ENCODE results near the gene AP5S1. TPM values are rescaled to one million over a fixed set of nuclear protein-coding genes. Genes with fewer than 3 reads are reported as not detected.

The AP5S1 gene
- total and polyA plus RNA-seq, 9 of the 15 experiments (the other 6 are each of a cell fraction or from before 2014, with no cell fraction given) = 2.6 to 8.8 (median 4.4) TPM

DNA sequence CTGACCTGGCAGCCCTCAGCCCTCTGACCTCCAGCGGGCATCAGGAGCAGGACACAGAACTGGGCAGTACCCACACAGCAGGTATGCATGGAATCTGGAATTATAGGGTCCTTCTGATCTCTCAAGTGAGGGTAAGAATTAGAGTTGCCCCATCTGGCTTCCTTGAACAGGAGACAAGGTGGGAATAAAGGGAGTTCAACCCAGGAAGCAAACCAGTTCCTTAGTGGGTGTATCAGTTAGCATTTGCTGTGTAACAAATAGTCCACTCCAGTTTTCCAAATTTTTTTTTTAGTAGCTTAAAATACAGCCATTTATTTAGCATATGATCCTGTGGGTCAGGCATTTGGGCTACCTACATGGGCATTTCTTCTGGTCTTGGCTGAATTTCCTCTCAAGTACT lies 42.0 kb downstream of the AP5S1 start (continued):
- TF ChIP-seq ADNP (tag; IDR thresholded peaks at IDR 0.05) = peak; percentile 54; the same call in 1 of the 2 replicates
- no peak for TF ChIP-seq MECOM (CRISPR knock-in tag; IDR thresholded peaks at IDR 0.05)
- TF ChIP-seq FOXP1 (CRISPR knock-in tag; IDR thresholded peaks at IDR 0.05) = no peak
- no peak for TF ChIP-seq BCL6 (CRISPR knock-in tag; IDR thresholded peaks at IDR 0.05)
- no peak for TF ChIP-seq CBX1 (IDR thresholded peaks at IDR 0.05; ENCODE audit: low read depth)
- TF ChIP-seq ZNF764 (CRISPR knock-in tag; IDR thresholded peaks at IDR 0.05; ENCODE audit: low read depth) = no peak

GRCh38 chr20:3863317-3863716 lies 43.0 kb downstream of the AP5S1 start:
- ChIA-PET CTCF (ENCODE audit: low intra/inter-chr PET ratio) (no interaction called here), POLR2A (no interaction called here)
- intact Hi-C loops (cut with micrococcal nuclease) = no loop called here
- in situ Hi-C loops (cut with MboI) = no loop called here
- peaks cover 68% of the 10 kb centered on the region for H3K36me3 ChIP-seq (ENCODE audit: control insufficient read depth, insufficient read depth, low read length)
- H3K9me1 ChIP-seq (ENCODE audit: control insufficient read depth, insufficient read depth, low read length) = peaks cover 2% of the 10 kb centered on the region
- BruUV-seq (replicated peaks) = no TSS peak
- H3K9me3 ChIP-seq (replicated peaks; ENCODE audit: control insufficient read depth, insufficient read depth, low read depth, low read length) = peaks cover 4% of the 10 kb centered on the region; the same call in 1 of the 2 replicates
- peaks cover 0 to 3% of the 10 kb centered on the region in 2 experiments; a peak in 2 of 5 replicates for H3K4me1 ChIP-seq (replicated peaks in 1 of 2; ENCODE audit: control insufficient read depth in 2 of 2, insufficient read depth in 2 of 2, low read length in 2 of 2)
- H3K27ac ChIP-seq (ENCODE audit: extremely low read depth, low read depth, low read length) = no peak overlapping the region
- no peaks in the 10 kb centered on the region; a peak in 1 of 5 replicates for H3K27me3 ChIP-seq (ENCODE audit: control insufficient read depth in 2 of 2, insufficient read depth in 2 of 2, low read length in 2 of 2)
- H2AFZ ChIP-seq (ENCODE audit: low read depth, low read length) = no peak overlapping the region
- H3K79me2 ChIP-seq (ENCODE audit: control insufficient read depth, insufficient read depth, low read length) = no peaks in the 10 kb centered on the region
- FAIRE-seq (no peak), ATAC-seq (no peak), DNase-seq (ENCODE audit: extremely low read depth in 1 of 4, low spot score in 3 of 4) (no peak)
- no peak overlapping the region for H3K4me3 ChIP-seq
- no peak overlapping the region for H3K9ac ChIP-seq (ENCODE audit: insufficient read depth in 1 of 2, low read depth in 2 of 2, low read length in 2 of 2)
- 94% methylated on average over 7 of the region's 7 CpGs for WGBS (ENCODE audit: insufficient coverage, low coverage, missing lambda C conversion rate)
- no peak overlapping the region for H3K4me2 ChIP-seq (ENCODE audit: insufficient read depth, low read length)
- no peaks in the 10 kb centered on the region for H4K20me1 ChIP-seq (replicated peaks; ENCODE audit: control insufficient read depth, insufficient read depth, low read length)
- TF ChIP-seq SIX5 (IDR thresholded peaks at IDR 0.05; ENCODE audit: borderline replicate concordance in 1 of 2, insufficient read depth in 1 of 2, low read depth in 1 of 2, low read length in 2 of 2) = no peak
- no peak for TF ChIP-seq TEAD4 (IDR thresholded peaks at IDR 0.05; ENCODE audit: low read length)
- TF ChIP-seq TEAD4 (CRISPR knock-in tag; IDR thresholded peaks at IDR 0.05; ENCODE audit: borderline replicate concordance) = no peak
- TF ChIP-seq, protein P1, sequence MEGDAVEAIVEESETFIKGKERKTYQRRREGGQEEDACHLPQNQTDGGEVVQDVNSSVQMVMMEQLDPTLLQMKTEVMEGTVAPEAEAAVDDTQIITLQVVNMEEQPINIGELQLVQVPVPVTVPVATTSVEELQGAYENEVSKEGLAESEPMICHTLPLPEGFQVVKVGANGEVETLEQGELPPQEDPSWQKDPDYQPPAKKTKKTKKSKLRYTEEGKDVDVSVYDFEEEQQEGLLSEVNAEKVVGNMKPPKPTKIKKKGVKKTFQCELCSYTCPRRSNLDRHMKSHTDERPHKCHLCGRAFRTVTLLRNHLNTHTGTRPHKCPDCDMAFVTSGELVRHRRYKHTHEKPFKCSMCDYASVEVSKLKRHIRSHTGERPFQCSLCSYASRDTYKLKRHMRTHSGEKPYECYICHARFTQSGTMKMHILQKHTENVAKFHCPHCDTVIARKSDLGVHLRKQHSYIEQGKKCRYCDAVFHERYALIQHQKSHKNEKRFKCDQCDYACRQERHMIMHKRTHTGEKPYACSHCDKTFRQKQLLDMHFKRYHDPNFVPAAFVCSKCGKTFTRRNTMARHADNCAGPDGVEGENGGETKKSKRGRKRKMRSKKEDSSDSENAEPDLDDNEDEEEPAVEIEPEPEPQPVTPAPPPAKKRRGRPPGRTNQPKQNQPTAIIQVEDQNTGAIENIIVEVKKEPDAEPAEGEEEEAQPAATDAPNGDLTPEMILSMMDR (IDR thresholded peaks at IDR 0.05 in 2 of 3, conservative IDR thresholded peaks at IDR 0.05 in 1 of 3; ENCODE audit: insufficient read depth in 2 of 3, low read depth in 1 of 3, low read length in 3 of 3) = no peak
- no peak for TF ChIP-seq MYBL2 (IDR thresholded peaks at IDR 0.05; ENCODE audit: low read depth)
- TF ChIP-seq MYBL2 (CRISPR knock-in tag; IDR thresholded peaks at IDR 0.05; ENCODE audit: borderline replicate concordance) = no peak
- no peak for TF ChIP-seq CREB5 (CRISPR knock-in tag; IDR thresholded peaks at IDR 0.05)
- no peak for TF ChIP-seq ARID2 (IDR thresholded peaks at IDR 0.05)
- TF ChIP-seq, protein P2, sequence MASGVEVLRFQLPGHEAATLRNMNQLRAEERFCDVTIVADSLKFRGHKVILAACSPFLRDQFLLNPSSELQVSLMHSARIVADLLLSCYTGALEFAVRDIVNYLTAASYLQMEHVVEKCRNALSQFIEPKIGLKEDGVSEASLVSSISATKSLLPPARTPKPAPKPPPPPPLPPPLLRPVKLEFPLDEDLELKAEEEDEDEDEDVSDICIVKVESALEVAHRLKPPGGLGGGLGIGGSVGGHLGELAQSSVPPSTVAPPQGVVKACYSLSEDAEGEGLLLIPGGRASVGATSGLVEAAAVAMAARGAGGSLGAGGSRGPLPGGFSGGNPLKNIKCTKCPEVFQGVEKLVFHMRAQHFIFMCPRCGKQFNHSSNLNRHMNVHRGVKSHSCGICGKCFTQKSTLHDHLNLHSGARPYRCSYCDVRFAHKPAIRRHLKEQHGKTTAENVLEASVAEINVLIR (CRISPR knock-in tag; IDR thresholded peaks at IDR 0.05) = no peak
- no peak for TF ChIP-seq ZNF444 (CRISPR knock-in tag; IDR thresholded peaks at IDR 0.05)

All from K562 (cell line).